ENCODE data around the gene SDCCAG8.

DNA sequence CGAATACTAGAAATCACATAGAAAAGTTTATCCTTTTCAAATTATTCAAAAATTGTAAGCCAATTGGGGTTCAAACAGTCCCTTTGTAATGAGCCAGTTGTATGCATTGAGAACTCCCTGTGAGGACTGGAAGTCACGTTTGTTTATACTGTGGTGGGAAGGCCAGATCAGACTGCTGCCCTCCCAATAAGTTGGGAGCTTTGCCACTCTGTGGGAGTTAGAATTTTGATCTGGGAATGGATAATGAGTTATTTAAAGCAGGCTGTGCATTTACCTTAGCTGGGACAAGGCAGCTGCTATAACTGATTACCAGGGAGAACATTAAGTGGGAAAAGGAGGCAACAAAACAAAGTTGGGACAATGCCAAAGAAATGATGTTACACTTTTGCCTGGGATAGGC is 178.8 kb downstream of the SDCCAG8 start:
- TF ChIP-seq MYC (IDR thresholded peaks at IDR 0.05; ENCODE audit: low read depth, low read length) (no peak), CTCF (IDR thresholded peaks at IDR 0.05; ENCODE audit: low read depth, low read length) (no peak), POLR2A (IDR thresholded peaks at IDR 0.05; ENCODE audit: extremely low read depth, insufficient read length) (no peak)
- TF ChIP-seq, protein P1, sequence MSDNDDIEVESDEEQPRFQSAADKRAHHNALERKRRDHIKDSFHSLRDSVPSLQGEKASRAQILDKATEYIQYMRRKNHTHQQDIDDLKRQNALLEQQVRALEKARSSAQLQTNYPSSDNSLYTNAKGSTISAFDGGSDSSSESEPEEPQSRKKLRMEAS (IDR thresholded peaks at IDR 0.05; ENCODE audit: low read depth, low read length): no peak
